GM18526 (cell line): Measurements from ENCODE around the gene ATP13A5.

Experiments
- POLR2A ChIP-seq: IDR thresholded peaks from 3 replicates; pipeline ENCODE4 v1.6.1; 2011; ENCODE audit not compliant: insufficient read length; ENCODE audit errors: extremely low read depth

ATP13A5 gene

DNA sequence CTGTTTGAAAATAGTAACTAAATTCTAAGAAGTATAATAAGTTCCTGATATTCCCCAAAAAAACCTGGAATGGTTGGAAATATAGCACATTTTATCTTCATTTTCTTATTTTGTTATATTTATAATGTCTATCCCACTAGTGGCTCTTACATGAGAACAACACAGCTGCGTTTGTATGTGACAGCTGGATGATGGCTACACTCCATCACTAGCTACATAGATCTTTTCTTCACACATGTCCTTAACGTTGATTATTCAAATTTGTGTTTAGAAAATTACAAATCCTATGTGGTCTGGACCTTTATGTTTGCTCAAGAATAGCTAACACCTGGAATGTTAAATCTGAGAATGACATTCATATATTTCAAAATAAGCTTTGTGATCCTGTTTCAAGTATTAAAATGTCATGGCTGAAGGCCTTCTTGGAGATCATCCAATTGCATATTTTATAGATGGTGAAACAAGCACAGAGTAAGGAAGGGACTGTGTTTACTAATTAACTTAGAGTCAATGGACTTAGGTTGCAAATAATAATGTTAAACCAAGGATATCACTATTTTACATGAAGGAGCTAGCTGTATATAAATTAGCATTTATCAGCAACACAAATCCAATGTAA, 60.8 kb downstream of the ATP13A5 start:
- no peak for TF ChIP-seq POLR2A

DNA sequence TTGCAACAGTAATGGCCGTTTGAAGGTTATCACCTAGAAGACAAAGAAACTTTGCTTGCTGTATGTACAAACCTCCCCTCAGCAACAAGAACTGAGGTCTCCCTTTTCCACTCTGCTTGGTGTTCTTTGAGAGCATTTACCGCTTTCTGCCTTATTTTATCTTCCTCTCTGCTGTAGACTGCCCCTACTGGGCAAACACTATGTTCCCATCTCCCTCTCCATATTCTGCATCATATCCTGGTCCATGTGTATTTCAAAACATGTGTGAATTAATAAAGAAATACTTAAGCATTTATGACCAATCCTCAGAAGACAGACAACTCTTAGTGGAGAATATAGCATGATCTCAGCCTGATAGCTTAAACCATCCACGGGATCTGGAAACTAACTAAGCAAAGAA, 64.4 kb downstream of the ATP13A5 start:
- TF ChIP-seq POLR2A = no peak

DNA sequence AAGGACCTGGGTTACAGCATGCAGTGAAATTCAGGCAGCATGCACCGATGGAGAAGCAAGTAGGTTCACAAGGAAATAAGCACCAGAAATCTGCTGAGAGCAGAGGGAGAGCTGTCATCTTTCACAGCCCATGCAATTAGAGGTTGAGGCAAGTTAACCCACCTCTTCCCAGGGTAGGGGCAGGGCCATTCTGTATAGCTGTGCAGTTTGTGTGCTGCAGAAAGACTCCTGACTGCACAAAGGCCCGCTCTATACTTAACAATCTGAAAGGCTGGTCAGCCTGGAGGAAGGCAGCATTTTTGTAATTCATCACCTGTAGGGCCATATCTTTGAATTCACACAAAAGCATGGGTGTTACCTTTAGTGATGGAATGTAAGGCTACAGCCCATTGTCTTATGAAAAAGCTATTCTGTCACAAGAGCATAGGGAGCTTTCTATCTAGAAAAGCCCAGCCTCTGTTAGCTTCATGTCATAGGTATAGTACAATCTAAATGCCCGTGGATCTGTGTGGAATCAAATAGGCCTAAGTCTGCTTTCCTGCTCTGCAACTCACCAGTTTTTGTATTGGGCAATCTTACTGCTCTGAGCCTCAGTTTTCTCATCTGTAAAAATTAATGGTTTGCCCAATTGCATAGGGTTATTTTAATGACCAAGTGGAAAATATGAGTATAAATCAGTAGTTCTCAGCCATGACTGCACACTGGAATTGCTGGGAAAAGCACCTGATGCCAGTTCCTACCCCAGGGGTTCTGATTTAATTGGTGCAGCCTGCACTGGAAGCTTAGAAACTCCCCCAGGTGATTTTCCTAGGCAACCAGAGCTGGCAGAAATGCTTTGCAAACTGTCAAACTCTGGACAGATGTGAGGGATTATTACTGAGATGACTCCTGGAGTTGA, 65.2 kb downstream of the ATP13A5 start:
- no peak for TF ChIP-seq POLR2A

DNA sequence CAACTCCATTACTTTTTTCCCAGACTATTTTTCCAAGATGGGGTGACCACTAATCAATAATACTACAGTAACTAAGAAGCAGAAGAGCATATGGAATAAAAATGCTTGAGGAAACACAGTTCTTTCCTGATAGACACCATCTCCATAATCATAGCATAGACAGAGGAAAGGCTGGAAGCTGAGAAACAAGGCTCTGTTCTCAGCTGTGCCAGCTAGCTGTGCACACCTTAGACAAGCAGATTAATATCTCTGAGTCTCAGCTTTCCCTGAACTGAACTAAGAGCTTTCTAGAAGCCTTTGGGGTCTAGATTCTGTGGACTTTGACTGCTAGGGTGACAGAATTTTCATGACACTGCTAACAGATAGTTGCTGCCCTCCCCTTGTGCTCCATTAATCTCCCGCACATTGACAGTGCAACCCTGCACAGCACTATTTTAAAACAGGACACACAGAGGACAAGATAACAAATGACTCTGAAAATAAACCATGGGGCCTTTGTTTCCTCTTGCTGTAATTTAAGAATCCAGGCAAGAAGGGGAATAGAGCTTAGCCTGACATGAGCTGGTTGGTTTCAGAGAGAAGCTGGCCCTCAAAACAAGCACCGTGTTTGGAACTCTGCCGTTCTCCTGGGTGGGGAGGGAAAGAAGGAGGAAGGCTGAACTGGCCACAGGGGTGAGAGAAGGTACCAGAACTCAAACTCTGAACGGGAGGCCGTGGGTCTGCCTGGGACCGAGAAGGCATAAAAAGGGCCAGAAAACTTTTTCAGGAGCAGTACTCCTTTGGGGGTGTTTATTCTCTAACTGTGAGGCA, 67.4 kb downstream of the ATP13A5 start:
- TF ChIP-seq POLR2A = no peak

DNA sequence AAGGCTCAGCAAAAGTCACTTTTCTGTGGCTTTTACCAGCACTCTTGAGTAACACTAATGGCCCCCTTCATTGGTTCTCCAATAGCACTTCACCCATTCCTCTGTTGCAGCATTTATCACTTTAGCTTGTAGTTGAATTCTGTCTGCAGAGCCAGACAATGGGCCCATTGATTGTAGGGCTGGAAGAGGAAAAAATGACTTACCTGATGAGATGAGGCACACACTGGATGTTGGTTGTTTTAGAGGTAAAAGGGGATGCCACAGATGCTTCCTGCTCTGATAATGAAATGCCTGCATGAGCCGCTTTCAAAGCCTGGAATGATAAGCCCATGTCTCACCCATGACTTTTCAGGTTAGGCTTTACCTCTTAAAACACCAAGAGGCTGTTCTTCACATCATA, 73.2 kb downstream of the ATP13A5 start:
- TF ChIP-seq POLR2A = no peak

DNA sequence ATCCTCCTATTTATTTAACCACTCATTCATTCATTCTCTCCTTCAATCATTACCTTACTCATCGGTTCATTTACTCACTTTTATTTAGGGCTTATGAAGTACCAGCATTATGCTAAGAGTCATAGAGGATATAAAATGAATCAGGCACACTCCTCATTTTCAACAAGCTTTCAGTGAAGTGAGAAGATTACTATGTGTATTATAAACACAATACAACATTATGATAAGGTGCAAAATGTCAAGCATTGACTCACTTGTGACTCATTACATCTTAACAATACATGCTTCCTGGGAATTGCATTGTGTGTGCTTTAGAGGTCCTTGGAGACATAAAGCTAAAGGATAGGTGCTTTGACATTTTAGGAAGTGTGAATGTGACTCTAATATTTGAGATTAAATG, 77.1 kb downstream of the ATP13A5 start:
- no peak for TF ChIP-seq POLR2A

DNA sequence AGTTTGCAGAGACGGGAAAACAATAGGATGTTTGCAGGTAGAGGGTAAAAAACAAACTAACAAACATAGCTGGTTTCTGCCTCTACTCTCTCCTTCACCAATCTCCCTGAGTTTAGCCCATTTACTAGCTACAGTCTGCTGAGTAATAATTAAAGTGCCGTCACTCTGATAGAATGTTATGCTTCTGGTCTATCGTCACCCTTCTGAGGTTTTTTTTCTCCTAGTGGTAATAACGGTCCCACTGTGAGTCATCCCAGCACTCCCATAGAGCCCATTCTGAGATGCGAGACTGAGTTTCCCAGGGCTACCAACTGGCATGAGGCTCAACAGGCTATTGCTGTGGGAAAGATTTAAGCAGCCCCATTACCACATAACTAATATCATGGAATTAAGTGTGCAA, 81.1 kb downstream of the ATP13A5 start:
- TF ChIP-seq POLR2A = no peak

DNA sequence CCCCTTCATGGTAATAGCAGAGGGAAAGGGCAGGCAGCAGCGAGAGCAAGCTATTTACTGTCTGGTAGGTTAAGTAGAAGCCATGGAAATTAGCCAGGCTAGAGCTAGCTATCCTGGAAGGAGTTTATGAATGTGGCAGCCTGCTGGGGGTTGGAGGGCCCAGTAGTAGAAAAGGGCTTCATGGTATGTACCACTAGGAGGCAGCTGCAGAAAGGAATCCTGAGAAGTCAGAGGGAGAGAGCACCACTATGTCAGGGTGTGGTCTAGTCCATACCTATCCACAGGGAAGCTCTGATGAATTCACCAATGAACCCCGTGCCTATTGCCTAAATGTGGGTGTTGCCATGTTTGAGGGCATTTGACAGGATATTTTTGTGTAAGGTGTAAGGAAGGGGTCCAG, 82.6 kb downstream of the ATP13A5 start:
- no peak for TF ChIP-seq POLR2A

DNA sequence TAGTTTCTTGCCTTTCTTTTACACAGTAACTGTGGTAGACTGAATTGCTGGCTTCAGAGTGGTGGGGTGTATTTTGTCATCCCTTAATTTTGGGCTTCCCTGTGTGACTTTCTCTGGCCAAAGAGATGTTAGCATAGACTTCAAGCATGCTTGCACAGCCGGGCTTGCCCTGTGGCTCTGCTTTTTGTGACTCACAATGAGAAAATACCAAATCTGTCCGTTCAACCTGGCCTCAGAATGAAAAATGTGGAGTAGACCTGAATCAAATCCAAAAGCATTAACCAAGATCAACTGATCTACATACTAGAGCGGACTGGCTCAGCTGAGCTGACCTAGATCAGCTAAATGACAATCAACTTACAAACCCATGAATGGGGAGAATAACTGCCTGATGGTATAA, 86.2 kb downstream of the ATP13A5 start:
- no peak for TF ChIP-seq POLR2A

DNA sequence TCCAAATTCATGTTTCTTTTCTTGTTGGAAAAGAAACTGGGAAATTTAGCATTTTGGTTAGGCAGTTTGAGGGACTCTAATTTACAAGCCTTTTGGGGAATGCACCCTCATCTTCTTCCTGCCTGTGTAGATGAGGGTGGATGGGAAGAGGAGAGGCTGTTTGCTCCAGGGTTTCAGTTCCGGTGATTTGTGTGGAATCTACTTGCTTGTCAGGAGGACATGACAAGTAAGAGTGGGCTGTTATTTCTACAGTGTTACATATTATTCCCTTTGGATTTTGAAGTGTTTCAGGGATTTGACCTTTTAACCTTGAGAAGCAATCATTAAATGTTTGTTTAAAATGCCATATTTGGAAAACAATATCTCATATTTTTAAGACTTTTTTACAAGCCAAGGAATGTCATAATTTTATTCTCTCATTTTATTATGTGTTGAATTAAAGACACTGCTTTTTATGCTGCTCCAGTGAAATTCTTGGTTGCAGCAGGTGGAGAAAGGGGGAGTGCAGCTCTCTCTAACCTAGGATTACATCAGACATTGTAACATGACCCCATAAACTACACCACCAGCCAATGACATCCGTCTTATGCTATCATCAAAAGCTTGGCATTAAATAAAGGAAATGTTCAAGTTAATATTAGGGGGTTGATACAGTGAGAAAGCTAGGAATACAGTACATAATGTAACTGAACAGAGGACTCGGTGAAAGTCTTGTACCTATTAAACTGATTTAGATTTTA, 107.3 kb downstream of the ATP13A5 start:
- no peak for TF ChIP-seq POLR2A

DNA sequence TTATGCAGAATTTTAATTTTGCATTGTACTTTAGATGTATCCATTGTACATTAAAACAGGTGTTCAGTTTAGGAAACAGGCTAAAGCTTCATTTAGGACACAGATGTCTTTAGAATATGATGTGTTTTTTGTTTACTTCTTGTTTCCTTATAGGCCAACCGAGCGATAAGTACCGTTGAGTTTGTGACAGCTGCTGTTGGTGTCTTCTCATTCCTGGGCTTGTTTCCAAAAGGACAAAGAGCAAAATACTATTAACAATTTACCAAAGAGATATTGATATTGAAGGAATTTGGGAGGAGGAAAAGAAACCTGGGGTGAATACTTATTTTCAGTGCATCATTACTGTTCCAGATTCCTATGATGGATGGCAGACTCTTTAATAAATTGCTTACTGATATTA, 108.1 kb downstream of the ATP13A5 start:
- no peak for TF ChIP-seq POLR2A

DNA sequence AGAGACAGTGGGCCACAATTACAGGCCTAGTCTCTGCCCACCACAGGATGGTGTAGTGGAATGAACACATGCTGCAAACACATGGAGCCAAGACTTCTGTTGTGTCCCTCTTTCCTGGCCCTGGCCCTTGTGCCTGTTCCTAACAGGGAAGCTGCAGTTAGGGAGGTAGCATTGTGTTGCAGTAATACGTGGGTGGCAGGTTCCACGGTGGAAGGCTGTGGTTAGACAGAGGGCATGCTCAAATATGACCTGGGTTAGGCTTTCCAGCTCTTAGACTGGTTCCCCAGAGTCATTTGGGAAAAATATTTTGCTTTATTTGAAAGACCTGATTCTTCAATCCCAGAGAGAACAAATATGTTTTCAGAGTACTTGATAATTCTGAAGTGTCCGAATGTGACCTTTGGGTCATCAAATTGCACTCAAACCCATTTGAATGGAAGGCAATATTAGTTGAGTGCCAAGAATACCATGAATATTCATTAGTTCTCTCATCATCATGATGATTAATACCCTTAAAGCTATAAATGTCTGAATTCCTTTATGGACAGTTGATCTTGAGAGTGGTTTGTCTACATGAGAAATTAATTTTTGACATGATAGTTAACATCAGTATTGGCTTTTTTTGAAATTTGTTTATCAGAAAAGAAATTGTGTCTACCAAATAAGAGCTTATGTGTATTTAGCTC, 109.1 kb downstream of the ATP13A5 start:
- TF ChIP-seq POLR2A = no peak

DNA sequence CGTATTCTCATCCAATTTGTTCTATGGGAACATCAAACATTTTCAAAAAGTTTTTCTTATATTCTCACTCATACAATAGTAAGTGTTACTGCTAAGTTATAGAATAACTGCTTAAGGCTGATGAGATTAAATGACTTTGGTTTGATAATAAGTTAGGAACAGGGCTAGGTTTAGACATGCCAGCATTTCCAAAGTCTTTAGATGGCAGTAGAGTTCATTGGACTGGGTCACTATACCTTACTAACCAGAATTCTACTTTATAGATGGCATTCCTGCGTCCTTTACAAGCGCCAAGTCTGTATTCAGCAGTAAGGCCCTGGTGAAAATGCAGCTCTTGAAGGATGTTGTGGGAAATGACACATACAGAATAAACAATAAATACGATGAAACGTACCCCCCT, 115.8 kb downstream of the ATP13A5 start:
- no peak for TF ChIP-seq POLR2A

DNA sequence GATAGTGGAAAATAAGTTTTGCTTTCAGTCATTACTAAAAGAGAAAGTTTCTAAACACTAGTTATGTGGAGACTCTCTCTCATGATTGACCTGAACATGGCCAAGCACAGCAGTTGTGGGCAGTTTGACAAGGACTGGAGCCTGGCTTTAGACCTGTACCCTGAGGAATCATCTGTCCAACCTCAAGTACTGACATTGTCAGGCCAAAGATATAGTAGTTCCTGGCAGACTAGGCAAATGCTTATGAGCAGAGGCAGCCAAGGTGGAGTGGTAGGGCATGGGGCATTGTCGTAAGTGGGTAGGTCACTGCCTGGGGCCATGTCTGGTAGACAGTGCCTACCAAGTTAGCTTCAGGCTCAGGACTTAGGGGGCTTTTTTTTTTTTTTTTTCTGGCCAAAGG, 116.6 kb downstream of the ATP13A5 start:
- no peak for TF ChIP-seq POLR2A
